A549 (cell line): ENCODE measurements around the gene DNAH1. TPM values are rescaled to one million over a fixed set of nuclear protein-coding genes. Genes with fewer than 3 reads are reported as not detected.

Source experiments
- ATAC-seq, 2 experiments: fragments of 200-7000 bp in 1 of 2; fragments of >200 bp in 1 of 2; cut with Nextera tagmentation in 1 of 2; cut with Tn5 transposase in 1 of 2; 3 replicates each; pipeline versions ENCODE4 v1.8.0 to v1.9.1; 2018 to 2020; ENCODE audit warnings: mild to moderate bottlenecking in 1 of 2, moderate library complexity in 1 of 2
- CTCF ChIA-PET: fragments of 300-600 bp; sonication (Branson Sonifier 250); formaldehyde crosslinking; extraction: SDS; loops from one replicate; lab custom pipeline; 2021; ENCODE audit warnings: antibody characterized with exemption, inconsistent platforms; lab: Yijun Ruan, JAX
- POLR2A ChIA-PET: fragments of 350-600 bp; formaldehyde crosslinking; extraction: SDS; loops from one replicate; lab custom pipeline; 2021; ENCODE audit warnings: antibody characterized with exemption, inconsistent platforms; lab: Yijun Ruan, JAX
- DNase-seq, 2 experiments: peaks; one replicate each; pipeline versions ENCODE4 v3.0.0 to v3.0.0-alpha.2; 2011 to 2016; ENCODE audit warnings: low read depth in 1 of 2, low spot score in 1 of 2
- FAIRE-seq: peaks from 2 replicates; lab custom pipeline; 2011; peaks lifted over from hg19 to GRCh38; lab: Jason Lieb, UNC
- H3K27ac ChIP-seq, 2 experiments: fragments of >200 bp; sonication (Bioruptor Twin); formaldehyde crosslinking; 3 replicates each; pipeline ENCODE4 v1.5.1; 2016 to 2017
- H3K4me1 ChIP-seq: fragments of >200 bp; sonication (Bioruptor Twin); formaldehyde crosslinking; 3 replicates; pipeline ENCODE4 v1.6.1; 2016
- H3K4me2 ChIP-seq: fragments of >200 bp; sonication (Bioruptor Twin); formaldehyde crosslinking; 3 replicates; pipeline ENCODE4 v1.6.1; 2016
- H3K4me3 ChIP-seq: fragments of >200 bp; sonication (Bioruptor Twin); formaldehyde crosslinking; 3 replicates; pipeline ENCODE4 v1.5.1; 2016
- H3K9me3 ChIP-seq: fragments of >200 bp; sonication (Bioruptor Twin); formaldehyde crosslinking; 3 replicates; pipeline ENCODE4 v1.6.1; 2016
- CBX8 ChIP-seq: fragments of 200-600 bp; sonication (generic); IDR thresholded peaks from 2 replicates; pipeline ENCODE4 v1.6.1; 2016
- EHMT2 ChIP-seq: fragments of 200-600 bp; sonication (generic); IDR thresholded peaks from 2 replicates; pipeline ENCODE4 v1.6.1; 2016; ENCODE audit warnings: antibody characterized with exemption, low read depth, mild to moderate bottlenecking, moderate library complexity
- HOXB13 ChIP-seq: fragments of 250-450 bp; sonication (Bioruptor Pico); IDR thresholded peaks from 2 replicates; pipeline ENCODE4 v1.5.0; 2020; ENCODE audit warnings: low read depth, mild to moderate bottlenecking, moderate library complexity
- JUN ChIP-seq, 2 experiments: fragments of >200 bp; sonication (Bioruptor Twin); formaldehyde crosslinking; IDR thresholded peaks; 2 replicates in 1 of 2; 3 replicates in 1 of 2; pipeline ENCODE4 v1.6.1; 2016 to 2017
- MAFK ChIP-seq: fragments of 450-650 bp; IDR thresholded peaks from 2 replicates; pipeline ENCODE4 v1.6.1; 2014; ENCODE audit not compliant: partially characterized antibody
- NFE2L2 ChIP-seq: fragments of 150-350 bp; conservative IDR thresholded peaks from 2 replicates; pipeline ENCODE4 v1.6.1; 2014; ENCODE audit warnings: low read length
- PHF8 ChIP-seq: fragments of 200-600 bp; sonication (generic); IDR thresholded peaks from 2 replicates; pipeline ENCODE4 v1.6.1; 2016; ENCODE audit warnings: low read depth, mild to moderate bottlenecking, antibody characterized with exemption, moderate library complexity, borderline replicate concordance
- POLR2AphosphoS2 ChIP-seq: conservative IDR thresholded peaks from 2 replicates; pipeline ENCODE4 v1.6.1; 2012; ENCODE audit warnings: low read length, improper control_type of control experiment, inconsistent platforms
- RAD21 ChIP-seq, 2 experiments: fragments of >200 bp in 1 of 2; sonication (Bioruptor Twin) in 1 of 2; formaldehyde crosslinking in 1 of 2; IDR thresholded peaks in 1 of 2; conservative IDR thresholded peaks in 1 of 2; 2 replicates in 1 of 2; 3 replicates in 1 of 2; pipeline ENCODE4 v1.6.1; 2012 to 2018; ENCODE audit warnings: inconsistent platforms in 1 of 2
- SMC3 ChIP-seq: fragments of >200 bp; sonication (Bioruptor Twin); formaldehyde crosslinking; IDR thresholded peaks from 3 replicates; pipeline ENCODE4 v1.6.1; 2018; ENCODE audit warnings: inconsistent platforms
- SREBF2 ChIP-seq: fragments of 450-650 bp; IDR thresholded peaks from 2 replicates; pipeline ENCODE4 v1.6.1; 2014; ENCODE audit warnings: mild to moderate bottlenecking, moderate library complexity
- TFCP2L1 ChIP-seq: fragments of 250-450 bp; sonication (Bioruptor Pico); IDR thresholded peaks from 2 replicates; pipeline ENCODE4 v1.5.0; 2021; ENCODE audit warnings: mild to moderate bottlenecking
- ZSCAN20 ChIP-seq: fragments of 250-450 bp; sonication (Bioruptor Pico); IDR thresholded peaks from 2 replicates; pipeline ENCODE4 v1.8.0; 2022; ENCODE audit warnings: mild to moderate bottlenecking, moderate library complexity
- WGBS: methylation state at CpG from one replicate; pipeline ENCODE4 v1.1.6; 2017; ENCODE audit errors: missing lambda C conversion rate; 5-methylcytosine and 5-hydroxymethylcytosine counted together
- polyA plus RNA-seq, 4 experiments: library from polyadenylated mRNA; depleted of rRNA in 3 of 4; stranded (reverse); fragments of >200 nt; fragmentation: RNase III in 1 of 4; extraction: RNeasy Plus Mini Kit Qiagen cat#74134 plus additional on column Dnase treatment in 1 of 4; gene quantifications; 2 replicates in 3 of 4; 3 replicates in 1 of 4; pipeline ENCODE4 v1.2.3, GENCODE V29; 2011 to 2017
- TF ChIP-seq, protein P1 (sequence below): fragments of 250-450 bp; sonication (Bioruptor Pico); IDR thresholded peaks from 2 replicates; pipeline ENCODE4 v1.5.0; 2020; ENCODE audit warnings: low read depth, mild to moderate bottlenecking, moderate library complexity
- TF ChIP-seq, protein P2 (sequence below): fragments of >200 bp; sonication (Bioruptor Twin); formaldehyde crosslinking; IDR thresholded peaks from 3 replicates; pipeline ENCODE4 v1.5.1; 2016

The DNAH1 gene
- polyA plus RNA-seq, 2 of the 4 experiments (the other 2 are of a cell fraction): 0.65 to 1.6 TPM

DNA sequence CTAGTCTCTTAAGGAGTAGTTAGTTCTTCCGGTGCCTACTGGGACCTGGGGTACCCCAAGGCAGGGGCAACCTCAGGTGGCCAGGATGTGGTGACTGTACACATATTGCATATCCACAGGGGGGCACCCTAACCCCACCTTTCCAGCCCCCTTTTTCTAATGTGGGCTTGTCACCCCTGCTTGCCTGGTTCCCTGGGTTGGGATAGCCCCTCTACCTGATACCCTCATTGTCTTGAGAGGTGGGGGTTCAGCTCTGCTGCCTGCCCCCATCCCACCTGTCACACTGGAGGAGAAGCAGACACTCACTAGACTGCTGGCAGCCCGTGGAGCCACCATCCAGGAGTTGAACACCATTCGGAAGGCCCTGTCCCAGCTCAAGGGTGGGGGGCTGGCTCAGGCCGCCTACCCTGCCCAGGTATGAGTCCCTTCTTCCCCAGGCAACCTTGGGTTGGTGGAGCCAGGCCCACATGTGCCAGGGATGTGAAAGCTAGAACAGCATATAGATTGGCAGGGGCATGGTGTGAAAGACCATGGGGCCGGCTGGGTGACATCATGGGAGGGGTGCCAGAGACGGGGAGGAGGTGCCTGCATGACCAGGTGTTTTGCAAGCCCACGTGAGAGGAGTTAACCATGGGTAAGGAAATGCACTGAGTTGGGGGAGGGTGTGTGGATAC lies 24.5 kb upstream of the DNAH1 start:
- whole genome bisulfite sequencing: 63% methylated on average over 4 of the region's 7 CpGs

DNA sequence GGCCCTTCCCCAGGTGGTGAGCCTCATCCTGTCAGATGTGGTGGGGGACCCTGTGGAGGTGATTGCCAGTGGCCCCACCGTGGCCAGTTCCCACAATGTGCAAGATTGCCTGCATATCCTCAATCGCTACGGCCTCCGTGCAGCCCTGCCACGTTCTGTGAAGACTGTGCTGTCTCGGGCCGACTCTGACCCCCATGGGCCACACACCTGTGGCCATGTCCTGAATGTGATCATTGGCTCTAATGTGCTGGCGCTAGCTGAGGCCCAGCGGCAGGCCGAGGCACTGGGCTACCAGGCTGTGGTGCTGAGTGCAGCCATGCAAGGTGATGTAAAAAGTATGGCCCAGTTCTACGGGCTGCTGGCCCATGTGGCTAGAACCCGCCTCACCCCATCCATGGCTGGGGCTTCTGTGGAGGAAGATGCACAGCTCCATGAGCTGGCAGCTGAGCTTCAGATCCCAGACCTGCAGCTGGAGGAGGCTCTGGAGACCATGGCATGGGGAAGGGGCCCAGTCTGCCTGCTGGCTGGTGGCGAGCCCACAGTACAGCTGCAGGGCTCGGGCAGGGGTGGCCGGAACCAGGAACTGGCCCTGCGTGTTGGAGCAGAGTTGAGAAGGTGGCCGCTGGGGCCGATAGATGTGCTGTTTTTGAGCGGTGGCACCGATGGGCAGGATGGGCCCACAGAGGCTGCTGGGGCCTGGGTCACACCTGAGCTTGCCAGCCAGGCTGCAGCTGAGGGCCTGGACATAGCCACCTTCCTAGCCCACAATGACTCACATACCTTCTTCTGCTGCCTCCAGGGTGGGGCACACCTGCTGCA lies 23.7 kb upstream of the DNAH1 start:
- FAIRE-seq (no peak), DNase-seq (no peak), ATAC-seq (no peak)
- Histone ChIP-seq H3K4me1 (peaks cover 18% of the 10 kb centered on the region), H3K4me2 (no peak overlapping the region), H3K4me3 (no peak overlapping the region), H3K9me3 (no peaks in the 10 kb centered on the region), H3K27ac (no peak overlapping the region)
- WGBS: 90% methylated on average over 8 of the region's 20 CpGs
- POLR2A ChIA-PET: no interaction called here
- TF ChIP-seq ZSCAN20 (no peak), SREBF2 (no peak), POLR2AphosphoS2 (no peak), TFCP2L1 (CRISPR knock-in tag) (no peak), SMC3 (no peak), EHMT2 (no peak)
- TF ChIP-seq, protein P1, sequence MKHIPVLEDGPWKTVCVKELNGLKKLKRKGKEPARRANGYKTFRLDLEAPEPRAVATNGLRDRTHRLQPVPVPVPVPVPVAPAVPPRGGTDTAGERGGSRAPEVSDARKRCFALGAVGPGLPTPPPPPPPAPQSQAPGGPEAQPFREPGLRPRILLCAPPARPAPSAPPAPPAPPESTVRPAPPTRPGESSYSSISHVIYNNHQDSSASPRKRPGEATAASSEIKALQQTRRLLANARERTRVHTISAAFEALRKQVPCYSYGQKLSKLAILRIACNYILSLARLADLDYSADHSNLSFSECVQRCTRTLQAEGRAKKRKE (CRISPR knock-in tag): no peak
- CTCF ChIA-PET: interaction anchor here (0.7 to 17.0 kb wide), 28 partner anchors 8 to 156 kb away, joined by 3 to 311 read pairs (median 4); partner anchors contain the start of genes DNAH1, TLR9 and WDR82

More for the DNA sequence above, 24.5 kb upstream of the DNAH1 start:
- no peak overlapping the region for H3K27ac ChIP-seq
- FAIRE-seq (no peak), DNase-seq (no peak), ATAC-seq (peak in 1 of 2 experiments; percentile 39; a peak in 3 of 6 replicates)
- POLR2A ChIA-PET: no interaction called here
- no peak overlapping the region for H3K4me3 ChIP-seq
- peaks cover 20% of the 10 kb centered on the region for H3K4me1 ChIP-seq
- no peaks in the 10 kb centered on the region for H3K9me3 ChIP-seq
- CTCF ChIA-PET: interaction anchor here (0.7 to 17.0 kb wide), 27 partner anchors 9 to 157 kb away, joined by 3 to 311 read pairs (median 5); partner anchors contain the start of genes DNAH1, TLR9 and WDR82
- H3K4me2 ChIP-seq: no peak overlapping the region
- TF ChIP-seq SREBF2 (no peak), ZSCAN20 (no peak), HOXB13 (no peak), PHF8 (no peak), NFE2L2 (no peak), RAD21 (conservative IDR thresholded peaks at IDR 0.05 in 1 of 2, IDR thresholded peaks at IDR 0.05 in 1 of 2) (peak; percentile 79 to 82), MAFK (no peak), SMC3 (peak; percentile 75)
- TF ChIP-seq, protein P2, sequence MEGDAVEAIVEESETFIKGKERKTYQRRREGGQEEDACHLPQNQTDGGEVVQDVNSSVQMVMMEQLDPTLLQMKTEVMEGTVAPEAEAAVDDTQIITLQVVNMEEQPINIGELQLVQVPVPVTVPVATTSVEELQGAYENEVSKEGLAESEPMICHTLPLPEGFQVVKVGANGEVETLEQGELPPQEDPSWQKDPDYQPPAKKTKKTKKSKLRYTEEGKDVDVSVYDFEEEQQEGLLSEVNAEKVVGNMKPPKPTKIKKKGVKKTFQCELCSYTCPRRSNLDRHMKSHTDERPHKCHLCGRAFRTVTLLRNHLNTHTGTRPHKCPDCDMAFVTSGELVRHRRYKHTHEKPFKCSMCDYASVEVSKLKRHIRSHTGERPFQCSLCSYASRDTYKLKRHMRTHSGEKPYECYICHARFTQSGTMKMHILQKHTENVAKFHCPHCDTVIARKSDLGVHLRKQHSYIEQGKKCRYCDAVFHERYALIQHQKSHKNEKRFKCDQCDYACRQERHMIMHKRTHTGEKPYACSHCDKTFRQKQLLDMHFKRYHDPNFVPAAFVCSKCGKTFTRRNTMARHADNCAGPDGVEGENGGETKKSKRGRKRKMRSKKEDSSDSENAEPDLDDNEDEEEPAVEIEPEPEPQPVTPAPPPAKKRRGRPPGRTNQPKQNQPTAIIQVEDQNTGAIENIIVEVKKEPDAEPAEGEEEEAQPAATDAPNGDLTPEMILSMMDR: peak; percentile 63
- TF ChIP-seq, protein P1 (CRISPR knock-in tag): no peak

DNA sequence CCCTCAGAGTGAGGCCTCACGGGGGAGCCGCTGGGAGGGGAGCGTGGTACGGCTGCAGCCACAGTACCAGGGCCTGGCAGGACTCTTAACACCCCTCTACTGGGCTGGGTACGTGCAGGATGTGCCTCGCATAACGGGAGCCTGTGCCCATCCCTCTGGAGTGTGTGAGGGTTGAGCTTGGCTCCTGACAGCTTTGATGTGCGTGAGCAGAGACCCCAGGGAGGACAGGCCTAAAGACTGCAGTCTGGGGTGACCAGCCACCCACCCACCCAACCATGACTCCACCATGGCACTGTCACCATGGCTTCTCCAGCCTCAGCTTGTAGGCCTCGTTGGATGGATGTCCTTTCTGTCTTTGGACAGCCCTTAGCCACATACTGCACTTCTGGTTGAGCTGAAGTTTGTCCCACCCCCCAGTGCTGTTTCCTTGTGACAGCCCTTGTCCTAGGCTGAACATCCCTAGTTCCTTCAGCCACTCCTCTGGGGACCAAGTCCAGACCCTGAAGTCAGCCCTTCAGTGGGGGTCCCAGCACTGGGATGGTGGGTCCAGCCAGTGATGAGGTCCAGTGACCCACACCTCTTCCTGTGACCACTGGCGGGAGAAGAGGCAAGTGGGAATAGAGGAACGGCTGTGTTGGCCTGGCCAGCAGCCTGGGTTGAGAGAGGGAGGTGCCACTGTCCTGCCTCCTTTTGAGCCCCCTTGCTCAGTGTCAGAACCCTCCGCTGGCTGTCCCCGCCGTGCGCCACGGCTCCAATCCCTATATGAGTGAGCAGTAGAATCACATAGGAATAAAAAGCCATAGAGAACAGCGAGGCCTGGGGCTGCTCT lies 22.4 kb upstream of the DNAH1 start:
- Histone ChIP-seq H3K4me2 (no peak overlapping the region), H3K4me1 (peaks cover 14% of the 10 kb centered on the region), H3K27ac (no peak overlapping the region), H3K9me3 (no peaks in the 10 kb centered on the region), H3K4me3 (no peak overlapping the region)
- WGBS: 82% methylated on average over 10 of the region's 17 CpGs
- POLR2A ChIA-PET: no interaction called here
- no peak for TF ChIP-seq JUN (IDR thresholded peaks at IDR 0.05)
- TF ChIP-seq NFE2L2: no peak
- TF ChIP-seq HOXB13: no peak
- no peak for TF ChIP-seq EHMT2
- TF ChIP-seq CBX8: no peak
- DNase-seq (no peak), ATAC-seq (no peak), FAIRE-seq (no peak)
- CTCF ChIA-PET: interaction anchor here (1.3 to 17.0 kb wide), 2 partner anchors 20 to 44 kb away, joined by 3 to 311 read pairs; no protein-coding TSS in a partner anchor
